GM18909 (cell line): Measurements from ENCODE around the gene SLC1A4.

ENCODE experiments used
- ATAC-seq: cut with Tn5 transposase; IDR thresholded peaks from one replicate; pipeline ENCODE4 v1.9.1; 2021; ENCODE audit warnings: mild to moderate bottlenecking; ENCODE audit not compliant: unreplicated experiment, poor library complexity

Gene SLC1A4

DNA sequence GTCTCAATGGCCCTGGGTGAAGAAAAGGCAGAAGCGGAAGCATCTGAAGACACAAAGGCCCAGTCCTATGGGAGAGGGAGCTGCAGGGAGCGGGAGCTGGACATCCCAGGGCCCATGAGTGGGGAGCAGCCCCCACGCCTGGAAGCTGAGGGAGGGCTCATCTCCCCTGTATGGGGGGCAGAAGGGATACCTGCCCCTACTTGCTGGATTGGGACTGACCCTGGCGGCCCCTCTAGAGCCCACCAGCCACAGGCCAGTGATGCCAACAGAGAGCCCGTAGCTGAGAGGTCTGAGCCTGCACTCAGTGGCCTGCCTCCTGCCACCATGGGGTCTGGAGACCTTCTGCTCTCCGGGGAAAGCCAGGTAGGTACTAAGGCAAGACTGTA lies 80.2 kb downstream of the SLC1A4 start:
- no peak for ATAC-seq

- no peak for ATAC-seq
Measured at GRCh38 chr2:65070172-65070830, 81.1 kb downstream of the SLC1A4 start.

- no peak for ATAC-seq
Measured at GRCh38 chr2:65070856-65071255, 81.7 kb downstream of the SLC1A4 start.

- no peak for ATAC-seq
Measured at GRCh38 chr2:65071499-65072180, 82.4 kb downstream of the SLC1A4 start.

GRCh38 chr2:65072181-65072970 lies 83.2 kb downstream of the SLC1A4 start:
- peak; percentile 61 for ATAC-seq
